SJCRH30 (cell line): ENCODE measurements around the gene PPP1R16B. TPM values are rescaled to one million over a fixed set of nuclear protein-coding genes. Genes with fewer than 3 reads are reported as not detected.
A peak's percentile ranks its signal among the peaks of the same experiment; 100 is the strongest.

Experiments
- DNase-seq, 2 experiments: peaks; one replicate each; pipeline ENCODE4 v3.0.0-alpha.2; 2015 to 2020
- H3K27ac ChIP-seq: fragments of 250-450 bp; sonication (Bioruptor Pico); 2 replicates; pipeline ENCODE4 v1.5.1; 2020; ENCODE audit warnings: mild to moderate bottlenecking, moderate library complexity
- H3K27me3 ChIP-seq: fragments of 250-450 bp; sonication (Bioruptor Pico); 2 replicates; pipeline ENCODE4 v1.5.1; 2020; ENCODE audit warnings: mild to moderate bottlenecking, moderate library complexity
- H3K36me3 ChIP-seq: fragments of 250-450 bp; sonication (Bioruptor Pico); 2 replicates; pipeline ENCODE4 v1.5.1; 2020; ENCODE audit warnings: mild to moderate bottlenecking, moderate library complexity
- H3K4me1 ChIP-seq: fragments of 250-450 bp; sonication (Bioruptor Pico); 2 replicates; pipeline ENCODE4 v1.5.1; 2020; ENCODE audit warnings: mild to moderate bottlenecking, moderate library complexity
- H3K4me3 ChIP-seq: fragments of 250-450 bp; sonication (Bioruptor Pico); 2 replicates; pipeline ENCODE4 v1.5.1; 2020; ENCODE audit warnings: mild to moderate bottlenecking, moderate library complexity
- H3K9me3 ChIP-seq: fragments of 250-450 bp; sonication (Bioruptor Pico); replicated peaks from 2 replicates; pipeline ENCODE4 v1.5.1; 2020; ENCODE audit warnings: mild to moderate bottlenecking, moderate library complexity
- total RNA-seq: library from RNA; depleted of rRNA; stranded (reverse); fragments of >200 nt; shearing (Covaris generic); gene quantifications from 2 replicates; pipeline ENCODE4 v1.2.3, GENCODE V29; 2014

The PPP1R16B gene
- total RNA-seq, 1 experiment from 2014 or later, result 36.5 TPM

DNA sequence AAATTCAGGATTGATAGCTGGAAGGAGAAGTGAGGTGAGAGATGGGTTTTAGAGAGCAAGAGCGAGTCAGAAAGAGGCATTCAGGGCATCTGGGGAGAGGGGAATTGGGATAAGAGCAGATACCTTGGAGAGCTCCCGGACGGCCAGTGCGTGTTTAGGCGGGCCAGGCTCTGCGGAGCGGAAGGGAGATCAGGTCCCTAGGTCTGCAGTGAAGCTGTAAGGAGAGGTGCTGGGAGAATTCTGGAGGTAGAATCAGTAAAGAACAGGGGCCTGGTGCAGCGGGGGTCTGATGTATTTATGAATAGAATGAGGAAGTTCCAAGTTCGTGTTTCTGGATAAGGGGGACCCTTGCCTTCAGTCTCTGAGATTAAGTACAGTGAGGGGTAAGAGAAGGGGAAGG, 73.4 kb downstream of the PPP1R16B start:
- Histone ChIP-seq H3K4me3 (no peak overlapping the region), H3K27ac (no peak overlapping the region), H3K9me3 (no peaks in the 10 kb centered on the region), H3K27me3 (no peaks in the 10 kb centered on the region), H3K36me3 (no peaks in the 10 kb centered on the region), H3K4me1 (peaks cover 25% of the 10 kb centered on the region)
- DNase-seq, result peak; percentile 59 to 70

DNA sequence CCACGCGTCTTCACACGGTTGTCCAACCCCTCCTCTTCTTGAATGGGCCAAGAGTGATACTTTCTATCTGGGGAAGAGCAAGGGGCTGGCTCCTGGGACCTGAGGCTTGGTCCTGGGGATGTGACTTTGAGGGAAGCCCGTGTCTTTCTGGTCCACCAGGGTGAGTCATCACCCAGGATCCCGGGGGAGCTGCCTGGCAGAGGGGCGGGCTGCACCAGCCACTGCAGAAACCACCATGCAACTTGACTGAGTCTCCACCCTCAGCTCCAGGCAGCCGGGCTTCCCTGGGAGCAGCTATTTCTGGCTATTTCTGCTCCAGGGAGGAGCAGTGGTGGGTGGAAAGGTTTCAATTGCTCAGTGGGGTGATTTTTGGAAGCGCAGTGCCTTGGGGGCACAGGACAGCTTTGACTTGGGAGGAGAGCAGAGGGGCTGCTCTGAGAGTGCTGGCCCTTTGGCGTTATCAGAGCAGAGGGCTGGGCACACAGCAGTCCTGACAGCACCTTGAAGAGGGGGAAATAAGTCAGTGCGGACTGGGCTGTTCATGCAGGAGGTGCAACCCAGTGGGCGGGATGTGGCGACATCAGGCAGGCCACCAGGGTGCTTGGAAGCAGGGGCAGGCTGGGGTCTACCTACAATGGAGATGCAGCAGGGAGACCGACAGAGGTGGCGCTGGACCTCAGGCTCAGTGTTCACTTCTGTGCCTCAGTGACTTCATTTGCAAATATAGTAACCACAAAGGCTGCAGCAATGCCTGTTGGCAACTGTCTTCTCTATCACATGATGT, 75.6 kb downstream of the PPP1R16B start:
- Histone ChIP-seq H3K9me3 (no peaks in the 10 kb centered on the region), H3K36me3 (no peaks in the 10 kb centered on the region), H3K4me1 (peaks cover 28% of the 10 kb centered on the region), H3K27ac (no peak overlapping the region), H3K4me3 (no peak overlapping the region), H3K27me3 (no peaks in the 10 kb centered on the region)
- DNase-seq, result peak; percentile 75 to 77

DNA sequence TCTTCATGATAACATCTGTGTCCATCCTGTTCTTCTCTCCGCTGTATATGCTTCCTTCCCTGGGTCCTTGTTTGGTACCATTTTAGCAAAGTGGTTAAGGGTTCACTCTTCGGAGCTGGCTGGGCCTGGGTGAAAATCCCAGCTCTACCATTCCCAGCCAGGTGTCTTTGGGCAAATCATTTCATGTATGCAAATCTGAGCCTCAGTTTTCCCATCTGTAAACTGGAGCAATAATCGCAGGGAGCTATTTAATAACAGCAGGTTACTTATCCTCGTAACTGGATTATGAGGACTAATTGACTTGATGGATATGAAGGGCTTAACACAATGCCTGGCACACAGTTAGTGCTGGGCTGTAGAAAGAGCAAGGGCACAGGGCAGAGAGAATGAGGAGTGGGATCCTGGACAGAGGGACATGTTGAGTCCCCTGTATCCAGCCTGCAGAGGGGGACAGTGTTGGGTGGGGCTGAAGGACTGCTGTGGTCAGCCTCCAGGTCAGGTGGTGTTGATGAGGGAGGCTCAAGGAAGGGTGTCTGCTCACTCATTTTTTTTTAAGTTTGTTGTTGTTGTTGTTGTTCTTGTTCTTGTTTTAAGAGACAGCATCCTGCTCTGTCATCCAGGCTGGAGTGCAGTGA, 76.4 kb downstream of the PPP1R16B start:
- DNase-seq, result no peak
- no peaks in the 10 kb centered on the region for H3K27me3 ChIP-seq
- peaks cover 28% of the 10 kb centered on the region for H3K4me1 ChIP-seq
- H3K27ac ChIP-seq, result no peak overlapping the region
- no peaks in the 10 kb centered on the region for H3K36me3 ChIP-seq
- no peak overlapping the region for H3K4me3 ChIP-seq
- H3K9me3 ChIP-seq, result no peaks in the 10 kb centered on the region

DNA sequence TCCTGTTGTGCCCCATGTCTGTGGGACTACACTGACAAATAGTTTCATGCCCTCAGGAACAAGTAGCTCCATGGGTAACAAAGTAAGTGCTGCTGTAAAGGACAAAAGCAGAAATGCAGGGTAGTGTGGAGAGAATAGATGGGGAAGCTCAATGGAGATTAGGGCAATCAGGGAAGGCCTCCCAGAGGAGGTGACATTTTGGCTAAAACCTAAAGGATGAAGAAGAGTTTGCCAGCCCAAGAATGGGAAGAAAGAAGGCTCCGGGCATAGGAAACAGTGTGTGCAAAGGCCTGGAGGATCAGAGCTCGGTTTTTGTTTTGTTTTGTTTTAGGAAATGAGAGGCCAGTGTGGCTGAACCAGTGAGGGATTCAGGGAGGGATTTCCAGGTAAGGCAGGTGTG, 77.1 kb downstream of the PPP1R16B start:
- Histone ChIP-seq H3K36me3 (no peaks in the 10 kb centered on the region), H3K4me1 (peaks cover 28% of the 10 kb centered on the region), H3K4me3 (no peak overlapping the region), H3K27ac (no peak overlapping the region), H3K9me3 (no peaks in the 10 kb centered on the region), H3K27me3 (no peaks in the 10 kb centered on the region)
- DNase-seq, result no peak

DNA sequence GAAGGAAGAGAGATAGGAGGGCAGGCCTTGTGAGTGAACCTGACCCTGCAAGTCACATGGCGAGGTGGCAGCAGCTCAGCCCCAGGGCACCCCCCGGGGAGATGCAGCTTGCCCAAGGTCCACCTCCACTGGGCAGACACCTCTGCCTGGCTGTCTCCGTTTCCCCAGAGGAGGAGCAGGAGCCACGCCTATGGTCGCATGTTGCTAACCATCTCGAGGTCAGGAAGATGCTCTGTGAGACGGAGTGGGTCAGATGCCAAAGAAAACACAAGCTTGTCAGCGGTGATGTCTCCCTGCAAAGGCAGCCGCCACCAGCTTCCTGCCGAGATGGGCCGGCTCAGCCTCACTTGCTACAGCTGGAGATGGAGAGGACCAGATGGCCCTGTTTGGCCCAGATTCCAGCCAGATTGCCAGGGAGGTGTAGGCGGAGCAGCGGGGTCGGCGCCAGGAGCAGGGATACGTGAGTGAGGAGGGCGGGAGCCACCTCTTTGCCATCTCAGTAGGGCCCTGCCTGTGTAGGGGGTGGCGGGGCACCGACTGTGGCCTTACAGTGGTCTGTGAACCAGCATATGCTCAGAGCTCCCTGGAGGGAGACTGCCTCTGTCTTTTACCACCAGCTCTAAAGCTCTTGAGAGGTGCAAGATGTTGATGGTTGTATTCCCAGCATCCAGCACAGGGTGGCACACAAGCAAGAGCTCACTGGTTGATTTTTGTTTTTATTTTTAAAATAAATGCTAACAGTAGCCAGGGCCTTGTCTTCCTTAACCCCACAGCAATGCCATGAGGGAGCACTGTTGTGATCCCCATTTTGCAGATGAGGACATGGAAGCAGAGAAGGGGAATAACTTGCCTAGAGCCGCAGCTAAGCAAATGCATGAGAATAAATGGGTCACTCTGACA, 77.8 kb downstream of the PPP1R16B start:
- H3K36me3 ChIP-seq, result no peaks in the 10 kb centered on the region

DNA sequence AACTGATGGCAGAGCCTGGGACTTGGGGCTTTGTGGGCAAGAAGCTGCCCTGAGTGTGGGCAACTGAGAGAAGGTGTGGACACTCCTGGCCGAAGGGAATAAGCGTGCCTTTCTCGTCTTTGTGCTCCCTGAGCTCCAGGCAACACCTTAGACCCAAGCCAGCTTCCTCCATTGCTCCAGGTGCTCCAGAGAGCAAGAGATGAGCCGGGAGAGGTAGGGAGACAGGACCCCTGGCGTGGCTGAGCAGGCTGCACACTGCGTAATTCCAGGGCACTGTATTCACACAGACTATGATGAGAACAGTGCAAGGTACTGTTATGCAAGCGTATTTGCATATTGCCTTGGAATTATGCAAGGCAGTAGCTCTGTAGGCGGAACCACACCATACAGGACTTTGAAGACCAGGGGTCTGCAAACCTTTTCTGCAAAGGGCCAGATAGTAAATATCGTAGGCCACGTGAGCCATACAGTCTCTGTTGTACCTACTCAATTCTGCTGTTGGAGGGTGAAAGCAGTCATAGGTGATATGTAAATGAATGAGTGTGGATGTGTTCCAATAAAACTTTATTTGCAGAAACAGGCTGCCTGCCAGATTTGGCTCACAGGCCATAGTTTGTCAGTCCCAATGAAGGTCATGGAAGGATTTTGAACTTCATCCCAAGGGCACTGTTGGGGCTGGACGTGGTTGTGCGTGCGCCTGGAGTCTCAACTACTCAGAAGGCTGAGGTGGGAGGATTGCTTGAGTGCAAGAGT, 78.7 kb downstream of the PPP1R16B start:
- Histone ChIP-seq H3K27me3 (no peaks in the 10 kb centered on the region), H3K4me3 (no peak overlapping the region), H3K4me1 (peaks cover 28% of the 10 kb centered on the region), H3K27ac (no peak overlapping the region), H3K9me3 (no peaks in the 10 kb centered on the region), H3K36me3 (no peaks in the 10 kb centered on the region)
- no peak for DNase-seq

More for the DNA sequence above, 77.8 kb downstream of the PPP1R16B start:
- peak; percentile 85 to 87 for DNase-seq
- no peaks in the 10 kb centered on the region for H3K27me3 ChIP-seq
- peaks cover 28% of the 10 kb centered on the region for H3K4me1 ChIP-seq
- no peak overlapping the region for H3K27ac ChIP-seq
- H3K4me3 ChIP-seq, result no peak overlapping the region
- no peaks in the 10 kb centered on the region for H3K9me3 ChIP-seq

DNA sequence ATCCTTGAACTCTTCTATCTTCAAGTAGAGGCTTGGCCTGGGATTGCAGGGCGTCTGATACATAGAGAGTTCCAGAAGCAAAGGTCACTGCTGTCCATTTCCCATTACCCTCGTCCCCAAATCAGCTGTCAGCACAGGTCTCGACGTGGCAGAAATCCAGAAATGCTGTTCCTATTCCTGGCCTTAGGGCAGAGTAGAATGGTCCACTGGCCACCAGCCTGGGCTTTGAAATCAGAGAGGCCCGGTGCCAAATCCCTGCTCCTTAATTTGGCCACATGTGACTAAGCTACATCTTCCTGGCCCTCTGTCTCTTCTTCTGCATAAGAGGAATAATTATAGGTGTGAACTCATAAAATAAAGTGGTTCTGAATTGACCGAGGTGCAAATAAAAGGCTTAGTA, 79.9 kb downstream of the PPP1R16B start:
- Histone ChIP-seq H3K9me3 (no peaks in the 10 kb centered on the region), H3K27ac (no peak overlapping the region), H3K27me3 (no peaks in the 10 kb centered on the region), H3K4me3 (no peak overlapping the region), H3K4me1 (peaks cover 28% of the 10 kb centered on the region), H3K36me3 (no peaks in the 10 kb centered on the region)
- DNase-seq, result no peak

DNA sequence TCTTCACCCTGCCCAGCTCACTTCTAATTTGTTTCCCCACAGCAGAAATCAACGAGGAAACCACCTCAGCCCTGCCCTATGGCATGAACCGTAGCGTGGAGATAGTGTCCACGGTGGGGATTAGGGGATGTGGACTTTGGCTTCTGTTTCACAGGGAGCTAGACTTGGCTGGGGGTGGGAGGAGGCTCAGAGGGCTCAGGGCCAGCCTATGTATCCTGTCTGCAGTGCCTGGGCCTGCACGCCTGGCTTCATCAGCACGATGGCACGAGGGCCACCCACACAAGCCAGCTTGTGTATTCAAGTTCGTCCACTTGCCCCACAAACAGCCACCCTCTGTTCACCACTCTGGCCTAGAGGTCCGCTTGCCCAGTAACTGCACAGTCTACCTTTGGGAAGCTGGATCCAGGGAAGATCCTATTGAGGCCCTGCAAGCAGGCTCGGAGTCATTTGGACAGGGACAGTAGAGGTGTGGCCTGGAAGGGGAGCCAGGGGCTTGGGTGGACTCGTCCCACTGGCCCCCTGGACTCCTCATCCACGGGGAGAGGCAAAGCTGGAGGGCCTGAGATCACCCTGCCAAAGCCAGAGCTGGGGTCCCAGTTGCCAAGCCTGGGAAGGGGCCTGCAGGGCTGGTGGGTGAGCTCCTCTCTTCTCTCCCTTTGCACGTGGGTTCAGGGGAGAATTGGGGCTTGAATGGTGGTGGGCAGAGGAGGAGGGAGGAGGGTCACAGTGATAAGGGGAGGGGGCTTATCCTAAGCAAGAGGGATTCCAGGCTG, 82.7 kb downstream of the PPP1R16B start:
- Histone ChIP-seq H3K9me3 (no peaks in the 10 kb centered on the region), H3K4me1 (peaks cover 9% of the 10 kb centered on the region), H3K27ac (no peak overlapping the region)

DNA sequence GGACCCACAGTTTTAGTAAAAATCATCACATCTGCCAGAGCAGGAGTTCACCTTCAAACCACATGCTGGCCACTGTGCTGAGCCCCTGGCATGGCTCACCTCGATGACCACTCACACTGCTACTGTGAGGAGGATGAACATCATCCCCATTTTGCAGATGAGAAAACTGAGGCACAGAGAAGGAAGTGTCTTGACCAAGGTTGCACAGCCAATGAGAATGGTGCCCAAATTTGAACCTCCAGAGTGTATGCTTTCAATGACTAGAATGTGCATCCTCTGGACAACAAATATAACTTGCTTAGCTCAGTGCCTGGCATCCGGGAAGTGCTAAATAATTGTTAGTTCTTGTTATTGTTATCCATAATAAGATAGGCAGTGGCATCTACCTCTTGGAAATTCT, 83.6 kb downstream of the PPP1R16B start:
- Histone ChIP-seq H3K27me3 (no peaks in the 10 kb centered on the region), H3K4me1 (peaks cover 1% of the 10 kb centered on the region), H3K27ac (no peak overlapping the region), H3K9me3 (no peaks in the 10 kb centered on the region), H3K4me3 (no peak overlapping the region), H3K36me3 (no peaks in the 10 kb centered on the region)
- no peak for DNase-seq

More for the DNA sequence above, 82.7 kb downstream of the PPP1R16B start:
- Histone ChIP-seq H3K4me3 (no peak overlapping the region), H3K36me3 (no peaks in the 10 kb centered on the region), H3K27me3 (no peaks in the 10 kb centered on the region)
- DNase-seq, result no peak

DNA sequence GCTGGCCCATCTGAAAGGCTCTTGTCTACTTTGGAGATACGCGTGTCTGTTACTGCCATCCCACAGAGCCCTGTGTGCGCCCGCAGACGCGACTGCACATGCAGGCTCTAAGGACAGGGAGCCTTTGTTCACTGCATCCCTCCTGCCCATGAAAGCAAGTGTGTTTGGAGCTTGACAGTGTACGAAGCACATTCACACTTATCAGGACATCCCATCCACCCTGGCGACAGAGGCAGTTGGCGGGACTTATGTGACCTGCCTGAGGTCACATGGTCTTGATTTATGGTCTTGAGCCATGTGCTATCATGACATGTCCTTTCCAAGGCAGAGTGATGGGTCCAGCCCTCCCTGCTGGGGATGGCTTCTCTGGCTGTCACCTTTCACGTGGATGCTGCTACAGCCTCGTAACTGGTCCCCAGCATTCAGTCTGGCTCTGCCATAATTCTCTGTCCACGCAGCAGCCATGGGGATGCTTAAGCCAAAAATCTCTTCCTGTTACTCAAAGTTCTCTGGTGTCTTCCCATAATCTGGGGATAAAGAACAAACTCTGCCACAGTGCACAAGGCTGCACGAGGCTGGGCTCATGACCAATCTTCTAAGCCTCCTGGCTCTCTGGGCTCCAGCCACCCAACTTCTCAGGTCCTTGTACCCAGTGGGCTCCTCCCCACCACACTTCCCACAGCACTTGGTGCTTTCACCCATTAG, 84.4 kb downstream of the PPP1R16B start:
- no peaks in the 10 kb centered on the region for H3K9me3 ChIP-seq
- no peak overlapping the region for H3K4me3 ChIP-seq
- H3K36me3 ChIP-seq, result no peaks in the 10 kb centered on the region
- H3K4me1 ChIP-seq, result no peaks in the 10 kb centered on the region; the same call in 1 of the 2 replicates
- H3K27ac ChIP-seq, result no peak overlapping the region
- H3K27me3 ChIP-seq, result no peaks in the 10 kb centered on the region
- no peak for DNase-seq

DNA sequence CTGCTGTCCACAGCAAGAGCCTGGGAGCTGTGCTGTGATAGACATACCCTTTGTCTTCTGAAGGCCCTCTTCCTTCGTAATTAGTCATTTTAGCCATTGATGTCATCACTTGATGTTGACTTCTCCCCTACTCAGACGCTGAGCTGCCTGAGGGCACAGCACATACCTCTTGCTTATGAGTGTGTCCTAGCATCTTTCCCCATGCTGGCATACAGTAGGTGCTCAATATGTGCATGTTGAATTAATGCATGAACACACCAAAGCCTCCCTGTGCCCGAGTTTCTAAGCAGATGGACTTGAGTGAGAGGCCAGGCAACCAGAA, 85.0 kb downstream of the PPP1R16B start:
- Histone ChIP-seq H3K27me3 (no peaks in the 10 kb centered on the region), H3K4me1 (no peaks in the 10 kb centered on the region; the same call in 1 of the 2 replicates), H3K9me3 (no peaks in the 10 kb centered on the region), H3K36me3 (no peaks in the 10 kb centered on the region), H3K4me3 (no peak overlapping the region), H3K27ac (no peak overlapping the region)
- no peak for DNase-seq

DNA sequence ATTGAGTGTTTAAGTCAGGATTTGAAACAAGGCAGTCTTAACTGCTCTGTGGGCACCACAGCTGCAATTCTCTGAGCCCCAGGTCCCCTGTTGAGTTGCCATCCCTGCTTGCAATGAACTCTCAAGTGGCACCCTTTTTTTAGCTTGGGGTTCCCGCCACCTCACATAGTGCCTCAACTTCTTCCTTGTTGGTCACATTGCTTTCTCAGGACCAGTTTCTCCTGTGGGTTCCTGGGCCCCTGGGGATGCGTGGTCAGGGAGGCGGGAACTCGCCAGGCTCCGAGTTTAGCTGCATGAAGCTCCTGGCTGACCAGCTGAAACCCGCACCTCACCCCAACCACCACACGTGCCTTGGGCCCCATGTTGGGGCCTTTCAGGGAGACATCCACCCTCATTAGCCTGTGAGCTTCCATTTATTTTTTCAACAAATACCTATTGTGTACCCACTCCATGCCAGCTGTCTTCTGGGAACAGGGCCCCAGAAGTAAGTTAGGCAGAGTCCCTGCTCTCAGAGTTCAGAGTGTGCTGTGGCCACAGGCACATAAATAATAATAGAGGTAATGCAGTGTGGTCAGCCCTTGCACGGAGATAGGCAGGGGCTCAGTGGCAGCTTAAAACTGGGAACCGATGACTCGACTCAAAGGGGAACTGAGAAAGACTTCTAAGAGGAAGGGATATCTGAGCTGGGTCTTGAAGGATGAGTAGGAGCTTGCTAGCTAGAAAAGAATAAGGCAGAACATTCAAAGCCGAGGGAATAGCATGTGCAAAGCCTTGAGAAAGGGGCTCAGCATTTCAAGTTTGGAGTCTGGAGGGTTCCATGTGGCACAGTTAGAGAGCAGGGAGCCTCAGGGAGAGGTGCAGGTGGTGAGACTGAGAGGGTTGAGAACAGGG, 86.8 kb downstream of the PPP1R16B start:
- no peaks in the 10 kb centered on the region for H3K9me3 ChIP-seq
- H3K27me3 ChIP-seq, result no peaks in the 10 kb centered on the region
- DNase-seq, result peak; percentile 43 to 51
- no peaks in the 10 kb centered on the region for H3K36me3 ChIP-seq
- no peak overlapping the region for H3K4me3 ChIP-seq
- no peak overlapping the region for H3K27ac ChIP-seq
- no peaks in the 10 kb centered on the region; the same call in 1 of the 2 replicates for H3K4me1 ChIP-seq
